Skeletal muscle tissue (tissue), 4 donors: ENCODE measurements around the gene DAPK1. TPM values are rescaled to one million over a fixed set of nuclear protein-coding genes. Genes with fewer than 3 reads are reported as not detected.

ENCODE experiments used
- H3K27ac ChIP-seq: one replicate; pipeline ENCODE4 v1.7.0; 2013; ENCODE audit warnings: mild to moderate bottlenecking, low read depth, low read length, inconsistent platforms
- H3K27me3 ChIP-seq, 3 donors: one replicate each; pipeline ENCODE4 v1.7.0; 2013; ENCODE audit warnings: low read length in 3 of 3; ENCODE audit not compliant: control insufficient read depth in 3 of 3, insufficient read depth in 3 of 3
- H3K36me3 ChIP-seq, 3 donors: one replicate each; pipeline ENCODE4 v1.7.0; 2013; ENCODE audit warnings: low read length in 3 of 3; ENCODE audit not compliant: control insufficient read depth in 3 of 3, insufficient read depth in 3 of 3
- H3K4me1 ChIP-seq, 3 donors: one replicate each; pipeline ENCODE4 v1.7.0; 2013; ENCODE audit warnings: low read length in 3 of 3, mild to moderate bottlenecking in 3 of 3; ENCODE audit not compliant: control insufficient read depth in 3 of 3, insufficient read depth in 3 of 3
- H3K4me3 ChIP-seq, 3 donors: one replicate each; pipeline ENCODE4 v1.7.0; 2013; ENCODE audit warnings: low read length in 3 of 3
- H3K9ac ChIP-seq, 3 donors: one replicate each; pipeline ENCODE4 v1.7.0; 2013; ENCODE audit warnings: low read length in 3 of 3, mild to moderate bottlenecking in 3 of 3, moderate library complexity in 2 of 3, low read depth in 1 of 3
- H3K9me3 ChIP-seq, 3 donors: one replicate each; pipeline ENCODE4 v1.7.0; 2013; ENCODE audit warnings: low read length in 3 of 3; ENCODE audit not compliant: control insufficient read depth in 3 of 3
- total RNA-seq: library from RNA; depleted of rRNA; stranded (reverse); fragments of >200 nt; gene quantifications from one replicate; pipeline ENCODE4 v1.2.3, GENCODE V29; 2014
- donor health status: Osteomylitis.

Gene DAPK1
- total RNA-seq, 1 donor from 2014 or later = 18.8 TPM

- H3K9me3 ChIP-seq = no peaks in the 10 kb centered on the region
- no peaks in the 10 kb centered on the region for H3K27me3 ChIP-seq
- H3K36me3 ChIP-seq = no peaks in the 10 kb centered on the region
- no peak overlapping the region for H3K4me3 ChIP-seq
- H3K27ac ChIP-seq = no peak overlapping the region
- no peak overlapping the region for H3K9ac ChIP-seq
- H3K4me1 ChIP-seq = no peaks in the 10 kb centered on the region
Measured at GRCh38 chr9:87475463-87475862, 22.2 kb upstream of the DAPK1 start.

DNA sequence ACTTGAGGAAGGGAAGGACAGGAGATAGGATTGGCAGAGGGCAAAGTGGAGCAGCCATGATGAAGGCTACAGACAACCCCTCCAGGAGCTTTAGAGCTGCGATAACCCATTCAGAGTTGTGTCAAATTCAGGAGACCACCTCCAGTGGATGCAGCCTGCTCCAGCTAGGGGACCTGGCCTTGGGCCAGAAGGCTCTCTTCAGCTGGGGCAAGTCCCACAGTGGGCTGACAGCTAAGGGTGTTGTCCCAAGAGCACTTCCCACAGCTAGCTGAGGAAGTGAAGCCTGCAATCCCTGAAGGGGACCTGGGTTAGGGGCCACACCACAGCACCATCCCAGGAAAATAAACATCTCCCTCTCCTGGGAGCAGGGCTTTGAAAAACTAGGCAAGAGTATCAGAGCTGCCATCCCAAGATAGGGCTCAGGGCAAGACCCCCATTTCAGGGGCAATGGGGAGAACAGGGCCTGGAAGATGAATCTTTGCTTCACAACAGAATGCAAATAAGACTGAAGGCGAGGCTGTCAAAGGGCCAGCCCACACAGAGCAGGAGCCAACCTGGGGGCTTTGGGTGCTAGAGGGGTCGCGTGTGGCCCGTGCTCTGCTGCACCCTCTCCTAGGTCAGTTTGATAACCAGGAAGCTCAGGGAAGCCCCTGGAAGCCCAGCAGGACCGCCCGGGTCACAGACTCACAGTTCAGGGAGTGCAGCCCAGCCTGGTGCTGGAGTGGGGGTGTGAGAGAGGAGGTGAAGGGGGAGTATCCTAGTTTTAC, 19.3 kb upstream of the DAPK1 start:
- no peaks in the 10 kb centered on the region for H3K36me3 ChIP-seq
- H3K9ac ChIP-seq = no peak overlapping the region
- no peaks in the 10 kb centered on the region for H3K27me3 ChIP-seq
- no peaks in the 10 kb centered on the region for H3K9me3 ChIP-seq
- H3K4me3 ChIP-seq = no peak overlapping the region
- H3K4me1 ChIP-seq = no peaks in the 10 kb centered on the region
- H3K27ac ChIP-seq = no peak overlapping the region

DNA sequence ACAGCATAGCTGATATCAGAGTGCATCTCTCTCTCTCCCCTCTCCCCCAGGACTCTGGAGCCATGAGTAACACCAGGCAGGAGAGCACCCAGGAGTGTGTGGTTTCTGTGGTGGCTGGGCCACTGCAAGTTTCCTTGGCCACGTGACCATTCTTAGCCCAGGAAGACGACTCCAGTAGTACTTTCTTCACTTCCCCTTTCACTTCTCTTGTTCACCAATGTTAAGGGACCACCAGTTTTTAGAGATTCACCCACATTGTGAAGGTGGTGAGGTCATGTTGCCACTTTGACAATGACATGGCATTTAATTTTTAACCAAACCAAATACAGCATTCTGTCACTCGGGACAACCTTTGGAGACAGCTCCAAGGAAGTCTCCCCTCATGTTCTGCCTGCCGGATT, 17.9 kb upstream of the DAPK1 start:
- Histone ChIP-seq H3K9ac (no peak overlapping the region), H3K27ac (no peak overlapping the region), H3K4me3 (no peak overlapping the region), H3K36me3 (no peaks in the 10 kb centered on the region), H3K4me1 (no peaks in the 10 kb centered on the region), H3K27me3 (no peaks in the 10 kb centered on the region), H3K9me3 (no peaks in the 10 kb centered on the region)

DNA sequence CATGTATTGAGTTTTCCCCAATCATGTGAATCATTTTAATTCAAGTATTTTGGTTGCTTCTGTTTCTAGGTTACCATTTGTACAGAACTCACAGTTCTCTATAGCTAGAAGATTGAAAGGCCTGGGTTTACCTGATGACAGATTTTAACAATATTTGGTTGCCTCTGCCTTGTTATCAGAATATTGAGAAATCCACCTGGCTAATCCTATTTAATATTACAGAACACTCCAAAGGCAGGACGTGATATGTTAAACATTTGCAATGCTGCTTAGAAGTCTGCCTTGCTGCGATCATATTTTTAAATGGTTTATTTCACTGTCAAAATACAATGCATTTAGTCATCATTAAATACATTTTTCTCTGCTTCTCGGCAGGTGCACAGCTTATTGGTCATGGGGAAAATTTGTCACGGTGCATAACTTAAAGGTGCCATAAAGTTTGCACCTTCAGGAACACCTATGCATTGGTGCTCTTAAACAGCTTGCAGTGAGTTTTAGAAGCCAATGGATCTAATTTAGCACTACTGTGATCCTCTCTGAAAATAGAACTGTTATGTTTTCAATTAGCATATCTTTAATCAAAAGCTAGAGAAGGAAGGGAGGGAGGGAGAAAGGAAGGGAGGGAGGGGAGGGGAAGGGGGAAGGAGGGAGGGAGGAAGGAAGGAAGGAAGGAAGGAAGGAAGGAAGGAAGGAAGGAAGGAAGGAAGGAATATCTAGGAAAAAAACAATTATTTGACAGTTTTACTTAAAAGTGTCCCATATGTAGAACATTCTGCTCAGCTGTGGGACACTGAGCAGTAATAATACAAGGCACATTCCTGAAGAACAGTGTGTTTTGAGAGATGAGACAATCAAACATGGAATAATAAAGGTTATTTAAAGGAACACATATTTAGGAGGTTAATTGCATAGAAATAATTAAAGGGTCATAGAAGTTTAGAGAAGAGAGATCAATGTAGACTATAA, 15.5 kb upstream of the DAPK1 start:
- Histone ChIP-seq H3K4me1 (no peaks in the 10 kb centered on the region), H3K36me3 (no peaks in the 10 kb centered on the region), H3K27me3 (no peaks in the 10 kb centered on the region), H3K9me3 (no peaks in the 10 kb centered on the region), H3K4me3 (no peak overlapping the region), H3K9ac (no peak overlapping the region), H3K27ac (no peak overlapping the region)

GRCh38 chr9:87490225-87490624, 7.4 kb upstream of the DAPK1 start:
- H3K9me3 ChIP-seq = no peaks in the 10 kb centered on the region
- no peak overlapping the region for H3K9ac ChIP-seq
- H3K4me3 ChIP-seq = no peak overlapping the region
- no peaks in the 10 kb centered on the region for H3K36me3 ChIP-seq
- no peaks in the 10 kb centered on the region for H3K27me3 ChIP-seq
- no peak overlapping the region for H3K27ac ChIP-seq
- no peaks in the 10 kb centered on the region for H3K4me1 ChIP-seq

GRCh38 chr9:87490907-87491306, 6.8 kb upstream of the DAPK1 start:
- Histone ChIP-seq H3K4me1 (peaks cover 0 to 4% (median 3%) of the 10 kb centered on the region in 3 donors), H3K27me3 (no peaks in the 10 kb centered on the region), H3K4me3 (no peak overlapping the region)

DNA sequence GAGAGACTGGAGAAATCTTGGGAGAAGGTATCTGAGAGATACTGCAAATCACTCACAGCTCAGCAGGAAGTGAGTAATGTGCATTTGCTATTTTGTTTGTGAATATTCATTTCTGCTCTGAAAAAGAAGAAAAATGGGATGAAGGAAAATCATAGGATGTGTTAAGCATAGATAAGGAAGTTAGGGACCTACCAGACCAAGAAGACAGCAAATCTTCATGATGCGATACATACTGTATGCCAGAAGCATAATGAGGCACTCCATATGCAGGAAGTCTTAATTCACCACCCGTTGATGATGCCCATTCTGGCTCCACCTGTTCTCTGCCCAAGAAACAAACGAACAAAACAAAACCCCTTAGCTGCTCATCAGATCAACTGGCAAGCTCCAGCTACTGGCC, 6.1 kb upstream of the DAPK1 start:
- H3K4me3 ChIP-seq = no peak overlapping the region
- H3K4me1 ChIP-seq = peaks cover 0 to 5% (median 3%) of the 10 kb centered on the region in 3 donors
- H3K9me3 ChIP-seq = no peaks in the 10 kb centered on the region
- H3K27ac ChIP-seq = no peak overlapping the region
- no peak overlapping the region for H3K9ac ChIP-seq
- no peaks in the 10 kb centered on the region for H3K36me3 ChIP-seq
- no peaks in the 10 kb centered on the region for H3K27me3 ChIP-seq

More at GRCh38 chr9:87490907-87491306, 6.8 kb upstream of the DAPK1 start:
- Histone ChIP-seq H3K36me3 (no peaks in the 10 kb centered on the region), H3K27ac (no peak overlapping the region), H3K9me3 (no peaks in the 10 kb centered on the region), H3K9ac (no peak overlapping the region)

DNA sequence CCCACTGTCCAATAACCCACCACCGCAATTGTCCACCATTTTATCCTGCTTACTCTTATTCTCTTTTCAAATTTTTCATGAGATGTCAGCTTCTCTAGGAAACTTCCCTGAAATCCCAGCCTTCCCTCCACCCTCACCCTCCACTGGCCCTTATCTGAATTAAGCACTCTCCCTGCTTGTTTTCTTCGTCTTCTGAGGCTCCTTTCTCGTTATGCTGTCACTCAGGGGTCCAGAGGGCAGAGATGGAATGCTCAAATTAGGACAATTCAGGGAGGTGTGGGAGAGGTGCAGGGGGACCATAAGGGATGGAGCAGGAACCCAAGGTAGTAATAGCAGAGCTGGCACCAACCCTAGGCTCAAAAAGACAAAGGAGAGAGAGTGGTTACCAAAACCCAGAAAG, 5.0 kb upstream of the DAPK1 start:
- Histone ChIP-seq H3K9me3 (no peaks in the 10 kb centered on the region), H3K4me1 (peaks cover 3 to 5% (median 4%) of the 10 kb centered on the region in 3 donors), H3K36me3 (no peaks in the 10 kb centered on the region), H3K27me3 (peaks cover 0 to 3% (median 0%) of the 10 kb centered on the region in 3 donors), H3K9ac (no peak overlapping the region), H3K4me3 (no peak overlapping the region), H3K27ac (no peak overlapping the region)

DNA sequence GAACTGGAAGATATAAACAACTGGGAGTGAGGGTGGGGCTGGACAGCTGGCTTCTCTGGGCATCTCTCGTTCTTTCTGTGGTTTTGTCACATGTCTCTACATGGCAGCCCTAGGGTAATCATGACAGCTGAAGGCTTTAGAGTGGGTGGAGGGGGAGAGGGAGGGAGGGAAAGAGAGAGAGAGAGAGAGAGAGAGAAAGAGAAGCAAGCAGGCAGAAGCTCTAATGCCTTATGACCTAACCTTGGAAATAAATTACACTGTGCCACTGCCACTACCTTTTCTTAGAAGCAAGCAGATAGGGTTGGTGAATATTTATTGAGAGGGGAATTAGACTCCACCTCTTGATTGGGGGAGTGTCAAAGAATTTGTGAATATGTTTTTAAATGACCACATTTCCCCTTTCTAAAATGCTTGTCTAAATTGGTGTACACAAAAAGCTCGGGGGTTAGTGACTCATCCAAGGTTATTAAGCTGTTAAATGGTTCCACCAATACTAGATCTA, 2.6 kb upstream of the DAPK1 start:
- H3K27me3 ChIP-seq = peaks cover 0 to 3% (median 0%) of the 10 kb centered on the region in 3 donors
- no peaks in the 10 kb centered on the region for H3K36me3 ChIP-seq
- peaks cover 8 to 13% (median 9%) of the 10 kb centered on the region in 3 donors for H3K4me1 ChIP-seq
- peak overlapping the region; percentile 55 for H3K27ac ChIP-seq
- no peak overlapping the region for H3K9ac ChIP-seq
- no peak overlapping the region for H3K4me3 ChIP-seq
- no peaks in the 10 kb centered on the region for H3K9me3 ChIP-seq
